ENCODE measurements around the gene ABHD2. TPM values are rescaled to one million over a fixed set of nuclear protein-coding genes. Genes with fewer than 3 reads are reported as not detected.

ABHD2 gene
- total RNA-seq, 1 experiment from 2014 or later: 15.6 TPM

GRCh38 chr15:89093509-89093908 lies 5.3 kb downstream of the ABHD2 start:
- Histone ChIP-seq H3K23ac (ENCODE audit: insufficient read length, low read depth, low read length) (no peak overlapping the region), H4K5ac (ENCODE audit: insufficient read length, low read depth, low read length) (no peak overlapping the region), H2AK5ac (ENCODE audit: insufficient read length, low read length) (no peak overlapping the region), H4K20me1 (ENCODE audit: control insufficient read depth, insufficient read depth, insufficient read length) (no peaks in the 10 kb centered on the region), H2BK12ac (ENCODE audit: insufficient read length, low read depth, low read length) (no peak overlapping the region), H3T11ph (ENCODE audit: low read length) (no peak overlapping the region), H3K9me3 (ENCODE audit: control insufficient read depth, low read depth, low read length) (no peaks in the 10 kb centered on the region), H3K4me1 (ENCODE audit: insufficient read depth, low read length) (peaks cover 9% of the 10 kb centered on the region), H3K27ac (ENCODE audit: insufficient read length, low read depth, low read length) (no peak overlapping the region), H3K18ac (ENCODE audit: insufficient read length, low read depth, low read length) (no peak overlapping the region), H4K91ac (ENCODE audit: insufficient read length, low read depth, low read length) (no peak overlapping the region), H3K4ac (ENCODE audit: low read depth, low read length) (no peak overlapping the region), H2AFZ (ENCODE audit: low read length) (no peak overlapping the region), H2BK120ac (ENCODE audit: low read depth, low read length, poor library complexity, severe bottlenecking) (no peak overlapping the region), H3K4me2 (ENCODE audit: insufficient read depth, insufficient read length, low read length) (no peak overlapping the region), H3K14ac (ENCODE audit: insufficient read depth, low read length) (no peak overlapping the region), H4K8ac (replicated peaks; ENCODE audit: insufficient read length, low read depth, low read length) (no peak overlapping the region), H3K9ac (ENCODE audit: extremely low read depth, insufficient read length, low read length) (no peak overlapping the region), H2BK15ac (ENCODE audit: low read depth, low read length) (no peak overlapping the region), H3K79me1 (ENCODE audit: insufficient read depth, low read depth, low read length, poor library complexity, severe bottlenecking) (no peaks in the 10 kb centered on the region), H3K23me2 (ENCODE audit: insufficient read length, low read depth, low read length, poor library complexity, severe bottlenecking) (peaks cover 5% of the 10 kb centered on the region), H3K56ac (ENCODE audit: insufficient read length, low read depth, low read length) (no peak overlapping the region), H3K79me2 (ENCODE audit: insufficient read depth, low read length) (no peaks in the 10 kb centered on the region; the same call in 1 of the 2 replicates), H3K27me3 (ENCODE audit: insufficient read depth, low read length) (no peaks in the 10 kb centered on the region), H2BK5ac (ENCODE audit: insufficient read length, low read length) (no peak overlapping the region), H2BK20ac (ENCODE audit: low read depth, low read length, poor library complexity, severe bottlenecking) (no peak overlapping the region)
- H3K9me3 Mint-ChIP-seq: no peaks in the 10 kb centered on the region
- peaks cover 12 to 44% of the 10 kb centered on the region in 2 experiments for H3K4me1 Mint-ChIP-seq
- peak overlapping the region; percentile 1 to 13 (median 13); a peak in 3 of 7 replicates for H3K27ac Mint-ChIP-seq
- no peaks in the 10 kb centered on the region for H3K36me3 Mint-ChIP-seq (ENCODE audit: insufficient read depth in 1 of 3, low read depth in 3 of 3)
- no peaks in the 10 kb centered on the region; the same call in 1 of the 2 replicates for H3K27me3 Mint-ChIP-seq (ENCODE audit: low read depth)
- no peak for TF ChIP-seq CTCF (conservative IDR thresholded peaks at IDR 0.05)
- DNase-seq: no peak
- no CpG with 5 or more reads among the region's 7 CpGs for WGBS (ENCODE audit: extremely low coverage, insufficient read length, low lambda C conversion rate)
- H3K4me3 Mint-ChIP-seq: no peak overlapping the region
